Esophagus mucosa (tissue), 1 donor: ENCODE data around the gene AFF2. TPM values are rescaled to one million over a fixed set of nuclear protein-coding genes. Genes with fewer than 3 reads are reported as not detected.
"Not testable (repeated sequence)": the region's sequence is repeated elsewhere in the genome, so short reads cannot be mapped to it uniquely, and the experiment has no call there.

Experiments
- ATAC-seq: fragments of 200-7000 bp; cut with Tn5 transposase; one replicate; pipeline ENCODE4 v1.9.1; 2020
- total RNA-seq: library from RNA; stranded (reverse); gene quantifications from one replicate; pipeline ENCODE4 v1.2.4, GENCODE V29; 2023
- donor health status: DM: yes; HTN: yes; CAD: no.

AFF2 gene
- total RNA-seq, 1 donor from 2014 or later: 0.24 TPM

- ATAC-seq: no peak
Measured at GRCh38 chrX:148649145-148649795, 148.9 kb downstream of the AFF2 start.

- ATAC-seq: no peak
Measured at GRCh38 chrX:148658115-148658730, 157.8 kb downstream of the AFF2 start.

- no peak for ATAC-seq
Measured at GRCh38 chrX:148659481-148659880, 159.1 kb downstream of the AFF2 start.

- no peak for ATAC-seq
Measured at GRCh38 chrX:148661035-148661434, 160.6 kb downstream of the AFF2 start.

GRCh38 chrX:148662014-148662413 lies 161.6 kb downstream of the AFF2 start:
- no peak for ATAC-seq

GRCh38 chrX:148664171-148664570 lies 163.8 kb downstream of the AFF2 start:
- ATAC-seq: no peak

- ATAC-seq: no peak
Measured at GRCh38 chrX:148664995-148665394, 164.6 kb downstream of the AFF2 start.

GRCh38 chrX:148669175-148669574 lies 168.8 kb downstream of the AFF2 start:
- not testable (repeated sequence) for ATAC-seq

GRCh38 chrX:148670277-148670676 lies 169.9 kb downstream of the AFF2 start:
- ATAC-seq: no peak

- no peak for ATAC-seq
Measured at GRCh38 chrX:148672517-148672916, 172.1 kb downstream of the AFF2 start.

GRCh38 chrX:148681605-148682004 lies 181.2 kb downstream of the AFF2 start:
- no peak for ATAC-seq

- no peak for ATAC-seq
Measured at GRCh38 chrX:148682206-148682605, 181.8 kb downstream of the AFF2 start.

GRCh38 chrX:148691456-148691855 lies 191.0 kb downstream of the AFF2 start:
- ATAC-seq: no peak

- ATAC-seq: no peak
Measured at GRCh38 chrX:148695255-148695654, 194.8 kb downstream of the AFF2 start.

GRCh38 chrX:148698221-148698620 lies 197.8 kb downstream of the AFF2 start:
- no peak for ATAC-seq

GRCh38 chrX:148700021-148700420 lies 199.6 kb downstream of the AFF2 start:
- ATAC-seq: no peak

GRCh38 chrX:148713981-148714380 lies 213.6 kb downstream of the AFF2 start:
- ATAC-seq: no peak

- no peak for ATAC-seq
Measured at GRCh38 chrX:148715361-148715760, 214.9 kb downstream of the AFF2 start.

GRCh38 chrX:148722966-148723365 lies 222.5 kb downstream of the AFF2 start:
- no peak for ATAC-seq

GRCh38 chrX:148723551-148723950 lies 223.1 kb downstream of the AFF2 start:
- ATAC-seq: no peak

- ATAC-seq: no peak
Measured at GRCh38 chrX:148728901-148729300, 228.5 kb downstream of the AFF2 start.

- ATAC-seq: no peak
Measured at GRCh38 chrX:148732743-148733142, 232.3 kb downstream of the AFF2 start.

GRCh38 chrX:148741441-148741840 lies 241.0 kb downstream of the AFF2 start:
- ATAC-seq: no peak

- no peak for ATAC-seq
Measured at GRCh38 chrX:148755111-148755510, 254.7 kb downstream of the AFF2 start.

GRCh38 chrX:148763896-148764295 lies 263.5 kb downstream of the AFF2 start:
- no peak for ATAC-seq
